HG03064 (cell line): ENCODE measurements around the gene SYT3.
"Not testable (repeated sequence)": the region's sequence is repeated elsewhere in the genome, so short reads cannot be mapped to it uniquely, and the experiment has no call there.

ENCODE experiments used
- ATAC-seq: cut with Tn5 transposase; IDR thresholded peaks from one replicate; pipeline ENCODE4 v1.9.1; 2021; ENCODE audit warnings: low read depth; ENCODE audit not compliant: unreplicated experiment

Gene SYT3

DNA sequence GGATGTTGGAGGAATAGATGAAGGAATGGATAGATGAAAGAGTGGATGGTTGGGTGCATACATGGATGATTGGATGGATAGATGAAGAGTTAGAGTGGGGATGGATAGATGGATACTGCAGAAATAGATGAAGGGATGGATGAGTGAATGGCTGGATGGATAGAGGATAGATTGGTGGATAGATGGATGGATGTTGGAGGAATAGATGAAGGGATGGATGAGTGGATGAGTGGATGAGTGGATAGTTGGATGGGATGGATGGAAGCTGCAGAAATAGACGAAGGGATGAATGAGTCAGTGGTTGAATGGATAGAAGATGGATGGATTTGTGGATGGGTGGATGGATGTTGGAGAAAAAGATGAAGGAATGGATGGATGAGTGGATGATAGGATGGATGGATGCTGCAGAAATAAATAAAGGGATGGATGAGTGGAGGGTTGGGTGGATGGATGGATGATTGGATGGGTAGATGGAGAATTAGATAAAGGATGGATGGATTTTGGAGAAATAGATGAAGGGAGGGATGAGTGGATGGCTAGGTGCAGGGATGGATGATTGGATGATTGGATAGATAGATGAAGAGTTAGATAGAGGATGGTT is 4.7 kb upstream of the SYT3 start:
- no peak for ATAC-seq

- ATAC-seq = no peak
Observed at GRCh38 chr19:50640368-50640767, 687 bp upstream of the SYT3 start.

- no peak for ATAC-seq
Observed at GRCh38 chr19:50638600-50638999, 1.1 kb downstream of the SYT3 start.

DNA sequence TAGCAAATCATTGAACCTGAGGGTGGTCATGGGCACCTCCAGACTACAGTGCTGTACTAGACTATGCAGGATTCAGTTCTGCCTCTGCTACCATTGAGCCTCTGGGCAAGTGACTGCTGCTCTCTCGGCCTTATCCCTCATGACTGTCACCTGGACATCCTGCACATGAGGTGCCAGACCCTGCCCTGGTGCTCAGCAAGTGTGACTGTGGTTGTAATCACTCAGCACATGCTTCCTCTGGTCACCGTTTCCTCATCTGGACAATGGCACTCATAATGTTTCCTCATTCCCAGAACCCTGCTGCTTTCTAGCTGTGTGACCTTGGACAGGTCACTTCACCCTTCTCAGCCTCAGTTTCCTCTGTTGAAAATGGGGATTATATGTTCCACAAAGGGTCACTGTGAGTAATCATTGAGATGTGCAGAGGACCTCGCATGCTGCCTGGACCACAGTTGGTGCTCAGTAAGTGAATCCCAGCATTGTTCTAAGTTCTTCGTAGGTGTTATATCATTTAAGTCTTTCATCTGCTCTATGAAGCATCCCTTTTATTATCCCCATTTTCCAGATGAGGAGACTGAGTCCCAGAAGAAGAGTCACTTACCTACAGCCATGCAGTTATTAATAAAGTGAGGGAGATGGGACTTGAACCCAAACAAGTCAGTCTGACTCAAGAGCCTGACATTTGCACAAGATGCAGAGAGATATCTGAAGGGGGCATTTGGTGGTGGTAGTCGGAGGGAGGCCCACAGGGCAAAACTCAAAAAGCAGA is 3.2 kb downstream of the SYT3 start:
- ATAC-seq = no peak

DNA sequence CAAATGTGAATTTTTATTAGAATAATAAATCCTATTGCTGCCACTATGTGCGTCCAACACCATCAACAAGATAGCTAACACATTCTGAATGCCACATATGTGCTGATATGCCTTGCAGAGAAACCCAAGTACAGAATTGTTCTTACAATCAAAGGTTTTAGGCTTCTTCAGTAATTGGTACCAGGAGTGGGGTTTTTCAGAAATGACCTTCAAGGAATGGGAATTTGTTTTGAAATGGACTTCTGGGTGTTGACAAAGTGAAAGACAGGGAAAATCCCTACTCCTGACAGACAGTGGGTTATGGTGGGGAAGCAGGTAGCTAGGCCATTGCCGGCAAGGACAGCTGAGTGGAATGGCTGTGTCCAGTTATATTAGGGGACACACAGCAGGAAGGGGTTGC is 5.7 kb downstream of the SYT3 start:
- no peak for ATAC-seq

DNA sequence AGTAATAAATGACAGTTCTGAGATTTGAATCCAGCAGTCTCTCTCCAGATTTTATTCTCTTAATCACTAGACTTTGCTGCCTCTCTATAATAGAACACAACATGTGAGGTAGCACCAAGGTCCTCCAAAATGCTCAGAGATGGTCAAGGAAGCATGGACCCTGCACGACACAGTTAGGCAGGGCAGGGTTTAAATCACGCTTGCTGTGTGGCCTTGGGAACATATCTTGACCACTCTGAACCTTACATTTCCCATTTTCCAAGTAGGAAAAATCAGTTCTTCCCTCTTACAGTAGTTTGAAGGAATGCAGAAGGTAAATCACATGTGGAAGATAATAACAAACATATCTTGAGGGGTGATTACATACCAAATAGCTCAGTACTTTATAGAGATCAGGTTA is 6.3 kb downstream of the SYT3 start:
- ATAC-seq = no peak

- no peak for ATAC-seq
Observed at GRCh38 chr19:50632151-50632835, 7.4 kb downstream of the SYT3 start.

DNA sequence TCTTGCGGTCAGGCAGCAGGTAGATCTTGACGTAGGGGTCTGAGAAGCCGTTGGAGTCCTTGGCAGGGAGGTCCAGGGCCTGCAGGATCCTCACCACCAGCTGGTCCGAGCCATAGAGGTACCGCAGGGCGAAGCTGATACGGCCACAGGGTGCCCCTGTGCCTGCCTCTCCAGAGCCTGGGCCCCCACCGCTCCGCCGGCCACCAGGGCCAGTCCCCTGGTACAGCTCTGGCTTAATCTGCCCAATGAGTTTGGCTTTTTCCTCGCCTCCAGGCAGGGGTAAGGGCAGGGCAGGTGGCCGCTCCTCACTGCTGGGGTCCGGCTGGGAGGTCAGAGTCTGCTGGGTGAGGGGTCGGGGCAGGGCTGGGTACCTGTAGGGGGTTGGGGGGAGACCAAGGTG is 9.9 kb downstream of the SYT3 start:
- ATAC-seq = no peak

DNA sequence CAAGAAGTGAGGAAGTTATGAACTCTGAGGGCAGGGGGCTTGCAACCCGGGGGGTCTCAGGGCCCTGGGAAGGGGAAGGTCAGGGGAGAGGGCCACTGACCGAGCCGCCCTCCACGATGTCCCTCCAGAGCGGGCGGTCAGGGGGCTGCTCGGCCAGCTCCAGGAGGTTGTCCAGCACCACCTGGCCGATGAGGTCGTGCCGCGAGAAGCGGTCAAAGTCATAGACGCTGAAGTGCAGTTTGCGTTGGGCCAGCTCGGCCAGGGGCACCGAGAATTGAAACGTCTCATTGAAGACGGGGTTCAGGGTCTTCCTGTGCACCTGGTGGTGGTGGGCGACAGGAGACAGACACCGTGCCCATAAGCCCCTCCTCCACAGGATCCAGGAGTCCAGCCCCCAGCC is 10.5 kb downstream of the SYT3 start:
- ATAC-seq = no peak

DNA sequence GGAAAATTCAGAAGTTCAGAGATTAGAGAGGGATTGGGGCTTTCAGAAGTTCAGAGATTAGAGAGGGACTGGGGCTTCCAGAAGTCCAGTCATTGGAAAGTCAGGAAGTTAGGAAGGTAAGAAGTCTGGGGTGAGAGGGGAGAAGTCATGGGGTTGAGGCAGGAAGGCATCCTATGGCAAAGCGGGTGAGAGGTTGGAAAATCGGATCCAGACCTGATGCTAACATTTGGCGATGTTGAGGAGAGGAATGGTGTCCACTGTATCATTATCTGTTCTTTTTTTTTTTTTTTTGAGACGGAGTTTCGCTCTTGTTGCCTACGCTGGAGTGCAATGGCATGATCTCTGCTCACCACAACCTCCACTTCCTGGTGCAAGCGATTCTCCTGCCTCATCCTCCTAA is 11.1 kb downstream of the SYT3 start:
- ATAC-seq = no peak

DNA sequence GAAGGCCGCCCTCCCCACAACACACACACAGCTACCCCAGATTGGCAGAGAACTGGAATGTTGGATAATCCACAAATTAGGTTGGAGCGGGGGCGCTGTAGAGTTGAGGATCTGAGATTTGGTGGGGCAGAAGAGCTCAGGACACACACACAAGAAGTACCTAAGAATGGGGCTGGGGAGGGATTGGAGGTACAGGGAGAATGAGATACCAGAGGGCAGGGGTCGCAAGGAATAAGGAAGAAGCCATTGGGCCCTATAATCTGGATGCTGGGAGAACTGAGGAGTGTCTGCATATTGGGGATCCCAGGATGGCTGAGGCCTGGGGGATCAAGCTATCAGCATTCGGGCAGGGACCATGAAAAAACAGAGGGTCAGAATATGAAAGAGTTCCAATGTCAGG is 11.5 kb downstream of the SYT3 start:
- no peak for ATAC-seq

GRCh38 chr19:50626795-50627194 is 12.9 kb downstream of the SYT3 start:
- no peak for ATAC-seq

DNA sequence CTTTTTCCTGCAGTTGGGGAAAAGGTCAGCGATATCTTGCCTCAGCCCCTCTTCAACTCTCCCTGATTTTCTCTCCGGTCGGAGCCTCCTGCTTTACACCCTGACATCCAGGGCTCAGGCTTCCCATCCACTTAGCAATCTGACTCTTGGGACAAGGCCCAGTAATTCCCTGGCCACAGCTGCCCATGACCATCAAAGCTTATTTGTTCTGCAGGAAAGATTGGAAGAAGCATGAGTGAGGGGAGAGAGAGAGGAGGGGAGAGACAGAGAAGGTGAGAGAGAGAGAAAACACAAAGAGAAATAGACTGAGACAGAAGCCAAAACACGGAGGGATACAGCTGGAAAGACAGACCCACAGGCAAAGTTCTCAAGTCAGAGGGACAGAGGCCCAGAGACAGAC is 13.7 kb downstream of the SYT3 start:
- ATAC-seq = no peak

GRCh38 chr19:50624949-50625600 is 14.6 kb downstream of the SYT3 start:
- ATAC-seq = no peak

DNA sequence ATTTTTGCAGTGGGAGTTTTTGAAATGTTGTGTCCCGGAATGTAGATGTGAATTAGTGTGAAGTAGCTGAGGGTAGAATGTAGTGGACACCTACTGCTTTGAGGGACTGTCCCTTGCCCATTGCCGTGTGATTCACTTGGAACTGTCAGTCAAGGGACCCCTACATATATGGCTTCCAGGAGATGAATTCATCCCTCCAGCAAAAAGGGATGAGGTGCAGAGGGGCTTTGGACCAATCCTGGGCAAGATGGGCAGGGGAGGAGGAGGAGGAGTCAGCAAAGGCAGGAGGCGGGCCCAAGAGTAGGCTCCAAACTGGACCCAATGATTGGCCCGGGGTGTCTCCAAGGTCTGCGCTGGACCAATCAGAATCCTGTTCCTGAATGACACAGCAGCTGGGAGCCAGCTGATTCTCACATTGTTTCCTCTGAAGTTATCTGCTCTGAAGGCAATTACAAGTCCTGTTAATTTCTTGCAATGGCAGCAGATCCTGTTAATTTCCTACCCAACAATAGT is 19.2 kb downstream of the SYT3 start:
- not testable (repeated sequence) for ATAC-seq

DNA sequence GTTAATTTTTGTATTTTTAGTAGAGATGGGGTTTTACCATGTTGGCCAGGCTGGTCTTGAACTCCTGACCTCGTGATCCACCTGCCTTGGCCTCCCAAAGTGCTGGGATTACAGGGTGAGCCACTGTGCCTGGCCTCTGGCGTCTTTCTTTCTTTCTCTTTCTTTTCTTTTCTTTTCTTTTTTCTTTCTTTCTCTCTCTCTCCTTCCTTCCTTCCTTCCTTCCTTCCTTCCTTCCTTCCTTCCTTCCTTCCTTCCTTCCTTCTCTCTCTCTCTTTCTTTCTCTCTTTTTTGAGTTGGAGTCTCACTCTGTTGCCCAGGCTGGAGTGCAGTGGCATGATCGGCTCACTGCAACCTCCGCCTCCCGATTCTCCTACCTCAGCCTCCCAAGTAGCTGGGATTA is 20.5 kb downstream of the SYT3 start:
- not testable (repeated sequence) for ATAC-seq

- not testable (repeated sequence) for ATAC-seq
Observed at GRCh38 chr19:50618379-50618778, 21.3 kb downstream of the SYT3 start.

DNA sequence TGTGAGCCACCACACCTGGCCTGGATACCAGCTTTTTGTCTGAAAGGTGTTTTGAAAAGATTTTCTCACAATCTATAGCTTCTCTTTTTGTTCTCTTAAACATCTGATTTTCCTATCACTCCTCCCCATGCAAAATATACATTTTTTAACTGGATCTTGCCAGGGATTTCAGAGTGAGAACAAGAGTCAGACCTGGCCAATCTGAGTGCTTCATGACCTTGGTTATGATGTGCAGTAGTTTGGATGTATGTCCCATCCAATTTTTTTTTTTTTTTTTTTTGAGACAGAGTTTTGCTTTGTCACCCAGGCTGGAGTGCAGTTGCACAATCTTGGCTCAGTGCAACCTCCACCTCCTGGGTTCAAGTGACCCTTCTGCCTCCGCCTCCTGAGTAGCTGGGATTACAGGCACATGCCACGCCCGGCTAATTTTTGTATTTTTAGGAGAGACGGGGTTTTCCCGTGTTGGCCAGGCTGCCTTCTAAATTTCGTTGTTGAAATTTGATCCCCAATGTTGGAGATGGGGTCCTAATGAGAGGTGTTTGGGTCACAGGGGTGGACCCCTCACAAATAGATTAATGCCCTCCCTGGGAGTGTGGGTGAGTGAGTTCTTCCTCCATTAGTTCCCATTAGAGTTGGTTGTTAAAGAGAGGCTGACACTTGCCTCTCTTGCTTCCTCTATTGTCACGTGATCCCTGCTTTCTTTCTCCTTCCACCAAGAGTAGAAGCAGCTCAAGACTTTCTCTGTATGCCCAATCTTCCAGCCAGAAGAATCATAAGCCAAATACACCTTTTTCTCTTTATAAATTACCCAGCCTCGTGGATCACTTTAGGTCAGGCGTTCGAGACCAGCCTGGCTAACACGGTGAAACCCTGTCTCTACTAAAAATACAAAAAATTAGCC is 26.9 kb downstream of the SYT3 start:
- not testable (repeated sequence) for ATAC-seq

- ATAC-seq = no peak
Observed at GRCh38 chr19:50607874-50608785, 31.6 kb downstream of the SYT3 start.
